Lung microvascular endothelial cell (primary cell): ENCODE data around the gene SLCO3A1. TPM values are rescaled to one million over a fixed set of nuclear protein-coding genes. Genes with fewer than 3 reads are reported as not detected.

Source experiments
- DNase-seq, 2 donors: peaks; one replicate each; pipeline versions ENCODE4 v3.0.0 to v3.0.0-alpha.2; 2010; ENCODE audit warnings: low read depth in 2 of 2
- total RNA-seq: library from RNA; depleted of rRNA; stranded (reverse); fragments of >200 nt; gene quantifications from 2 replicates; pipeline ENCODE4 v1.2.1, GENCODE V29; 2014

The SLCO3A1 gene
- total RNA-seq, 1 donor from 2014 or later, result 0.20 TPM

- DNase-seq, result no peak
These were observed 28.2 kb downstream of the SLCO3A1 start for GRCh38 chr15:91881569-91882297.

GRCh38 chr15:91882858-91883586, 29.5 kb downstream of the SLCO3A1 start:
- no peak for DNase-seq

GRCh38 chr15:91884606-91885005, 31.1 kb downstream of the SLCO3A1 start:
- DNase-seq, result no peak

- DNase-seq, result no peak
These were observed 31.5 kb downstream of the SLCO3A1 start for GRCh38 chr15:91885054-91885453.

- DNase-seq, result no peak
These were observed 32.3 kb downstream of the SLCO3A1 start for GRCh38 chr15:91885714-91886270.

- no peak for DNase-seq
These were observed 33.4 kb downstream of the SLCO3A1 start for GRCh38 chr15:91886878-91887277.

GRCh38 chr15:91887321-91887720, 33.8 kb downstream of the SLCO3A1 start:
- DNase-seq, result no peak

- DNase-seq, result no peak
These were observed 34.4 kb downstream of the SLCO3A1 start for GRCh38 chr15:91887921-91888373.

GRCh38 chr15:91889111-91889815, 35.8 kb downstream of the SLCO3A1 start:
- DNase-seq, result no peak

- no peak for DNase-seq
These were observed 37.1 kb downstream of the SLCO3A1 start for GRCh38 chr15:91890614-91891013.

- no peak for DNase-seq
These were observed 37.6 kb downstream of the SLCO3A1 start for GRCh38 chr15:91891101-91891500.

GRCh38 chr15:91891788-91892345, 38.4 kb downstream of the SLCO3A1 start:
- no peak for DNase-seq

- DNase-seq, result no peak
These were observed 38.9 kb downstream of the SLCO3A1 start for GRCh38 chr15:91892436-91892835.

- no peak for DNase-seq
These were observed 41.1 kb downstream of the SLCO3A1 start for GRCh38 chr15:91894606-91895005.

- no peak for DNase-seq
These were observed 41.5 kb downstream of the SLCO3A1 start for GRCh38 chr15:91895051-91895450.

GRCh38 chr15:91896341-91897055, 43.0 kb downstream of the SLCO3A1 start:
- DNase-seq, result no peak

GRCh38 chr15:91897585-91898372, 44.3 kb downstream of the SLCO3A1 start:
- no peak for DNase-seq

- no peak for DNase-seq
These were observed 45.3 kb downstream of the SLCO3A1 start for GRCh38 chr15:91898843-91899242.

- no peak for DNase-seq
These were observed 51.4 kb downstream of the SLCO3A1 start for GRCh38 chr15:91904942-91905341.

- peak in 1 of 2 donors; percentile 21 for DNase-seq
These were observed 54.9 kb downstream of the SLCO3A1 start for GRCh38 chr15:91908391-91908790.
